Activated CD4-positive, alpha-beta T cell treated with anti-CD3 and anti-CD28 coated beads, Interleukin-2, amount 50 U/mL, for 16 hours (primary cell): ENCODE data around the gene ENPP6.
"Not testable (repeated sequence)": the region's sequence is repeated elsewhere in the genome, so short reads cannot be mapped to it uniquely, and the experiment has no call there.

Experiments used
- DNase-seq: peaks from one replicate; pipeline ENCODE4 v3.0.0-alpha.2; 2020

The ENPP6 gene

GRCh38 chr4:184234155-184234554 lies 16.5 kb upstream of the ENPP6 start:
- peak; percentile 31 for DNase-seq

- DNase-seq: no peak
Measured at GRCh38 chr4:184232975-184233374, 15.3 kb upstream of the ENPP6 start.

DNA sequence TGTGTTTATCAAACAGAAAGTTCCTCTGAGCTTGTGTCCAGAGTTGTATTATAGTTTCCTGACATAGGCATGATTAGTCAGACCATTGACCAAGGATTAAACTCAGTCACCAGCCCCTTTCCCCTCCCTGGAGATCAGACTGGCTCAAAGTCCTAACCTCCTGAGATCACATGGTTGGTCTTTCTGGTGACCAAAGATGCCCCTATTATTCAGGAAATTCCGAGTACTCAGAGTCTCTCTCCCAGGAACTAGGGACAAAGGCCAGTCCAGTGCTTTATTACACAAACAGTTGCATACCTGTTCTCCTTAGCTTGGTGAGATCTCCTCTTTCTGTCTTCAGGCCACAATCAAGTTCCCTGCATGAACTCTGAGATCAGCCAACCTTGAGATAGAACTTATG lies 14.5 kb upstream of the ENPP6 start:
- DNase-seq: no peak

DNA sequence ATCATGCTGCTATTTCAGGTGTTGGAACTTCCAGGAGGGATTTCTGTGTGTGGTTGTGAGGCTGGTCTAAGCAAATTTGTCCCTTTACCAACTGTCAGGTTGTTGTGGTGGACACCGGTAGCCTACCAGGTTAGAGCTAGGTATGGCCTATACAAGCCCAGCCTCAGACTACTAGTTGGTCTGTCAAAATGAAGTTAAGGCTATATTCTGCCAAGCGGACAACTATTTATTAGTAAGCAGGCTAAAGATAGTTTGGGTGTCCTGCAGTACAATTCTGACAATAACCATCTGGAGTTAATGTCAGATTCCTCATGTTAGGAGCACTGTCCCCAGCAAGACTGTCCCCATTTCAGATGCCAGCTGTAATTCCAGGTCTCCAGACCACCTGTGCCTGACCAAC lies 13.9 kb upstream of the ENPP6 start:
- DNase-seq: no peak

DNA sequence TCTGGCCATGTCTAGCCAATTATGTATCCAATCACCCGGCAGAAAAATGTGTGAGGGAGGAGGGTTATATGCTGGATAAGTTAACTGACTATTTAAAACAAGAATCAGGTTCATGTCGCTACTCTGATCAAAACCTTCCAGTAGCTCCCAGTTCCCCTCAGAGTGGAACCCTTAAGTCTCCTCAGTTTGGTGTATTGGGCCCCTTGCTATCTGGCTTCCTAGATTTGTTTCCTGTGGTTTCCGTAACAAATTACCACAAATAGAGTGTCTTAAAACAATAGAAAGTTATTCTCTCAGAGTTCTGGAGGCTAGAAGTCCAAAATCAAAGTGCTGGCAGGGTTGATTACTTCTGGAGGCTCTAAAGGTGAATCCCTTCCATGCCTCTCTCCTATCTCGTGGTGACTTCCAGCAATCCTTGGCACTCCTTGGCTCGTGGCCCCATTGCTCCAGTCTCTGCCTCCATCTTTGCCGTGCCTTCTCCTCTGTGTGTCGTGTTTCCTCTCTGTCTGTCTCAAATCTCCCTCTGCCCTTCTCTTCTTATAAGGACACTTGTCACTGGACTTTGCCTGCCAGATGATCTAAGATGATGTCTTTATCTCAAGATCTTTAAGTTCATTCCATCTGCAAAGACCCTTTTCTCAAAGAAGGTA lies 10.5 kb upstream of the ENPP6 start:
- no peak for DNase-seq

DNA sequence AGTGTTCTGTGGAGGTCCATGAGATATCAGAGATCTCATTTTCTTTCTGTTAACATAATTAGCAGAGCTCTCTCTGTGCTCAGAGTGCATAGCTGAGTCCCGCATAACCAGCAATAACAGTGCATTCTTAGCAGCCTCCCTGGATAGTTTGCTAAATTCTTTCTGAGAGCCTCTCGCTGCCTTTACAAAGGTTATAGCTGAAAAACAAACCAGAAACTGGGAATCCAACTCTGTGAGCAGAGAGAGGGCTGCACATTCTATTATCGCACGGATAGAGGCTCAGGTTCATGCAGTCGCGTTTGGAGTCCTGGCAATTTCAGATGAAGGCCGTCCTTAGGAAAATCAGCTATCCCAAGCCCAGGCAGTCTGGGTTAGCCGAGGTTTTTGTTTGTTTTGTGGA lies 1.2 kb downstream of the ENPP6 start:
- no peak for DNase-seq

GRCh38 chr4:184215709-184216328 lies 1.9 kb downstream of the ENPP6 start:
- no peak for DNase-seq

DNA sequence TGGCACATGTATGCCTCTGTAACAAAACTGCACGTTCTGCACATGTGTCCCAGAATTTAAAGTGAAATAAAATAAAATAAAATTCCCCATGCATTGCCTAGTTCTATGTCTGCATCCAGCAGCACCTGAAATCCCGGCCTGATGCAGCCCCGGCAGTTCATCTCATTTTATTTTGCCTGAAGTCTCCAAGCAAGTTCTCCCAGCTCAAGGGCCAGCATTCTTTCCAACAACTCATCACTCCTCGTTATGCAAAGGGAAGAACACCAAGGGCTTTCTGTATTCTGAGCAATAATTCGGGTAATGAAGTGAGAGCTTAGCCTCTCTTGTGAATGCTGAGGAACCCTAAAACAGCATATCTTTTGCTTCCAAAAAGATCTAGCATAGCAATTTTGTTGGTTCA lies 2.7 kb downstream of the ENPP6 start:
- no peak for DNase-seq

GRCh38 chr4:184207734-184208607 lies 9.7 kb downstream of the ENPP6 start:
- DNase-seq: not testable (repeated sequence)

DNA sequence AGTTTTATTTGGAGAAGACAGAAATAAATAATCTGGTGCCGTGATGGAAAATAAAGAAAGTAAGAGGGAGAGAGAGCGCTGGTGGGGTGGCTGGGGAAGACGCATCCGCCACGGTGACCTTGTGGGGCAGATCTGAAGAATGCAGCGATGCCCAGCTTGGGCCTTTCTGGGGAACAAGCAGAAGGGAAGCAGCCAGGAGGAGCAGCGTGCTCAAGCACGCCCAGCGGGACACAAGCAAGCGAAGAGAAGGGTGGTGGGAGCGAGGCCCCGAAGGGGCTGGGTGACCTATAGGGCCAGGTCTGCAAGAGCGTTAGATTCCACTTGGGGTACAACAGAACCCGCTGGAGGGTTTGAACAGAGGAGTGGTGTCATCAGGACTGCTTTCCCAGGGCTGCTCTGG lies 12.4 kb downstream of the ENPP6 start:
- DNase-seq: no peak

- DNase-seq: no peak
Measured at GRCh38 chr4:184203300-184203699, 14.4 kb downstream of the ENPP6 start.

DNA sequence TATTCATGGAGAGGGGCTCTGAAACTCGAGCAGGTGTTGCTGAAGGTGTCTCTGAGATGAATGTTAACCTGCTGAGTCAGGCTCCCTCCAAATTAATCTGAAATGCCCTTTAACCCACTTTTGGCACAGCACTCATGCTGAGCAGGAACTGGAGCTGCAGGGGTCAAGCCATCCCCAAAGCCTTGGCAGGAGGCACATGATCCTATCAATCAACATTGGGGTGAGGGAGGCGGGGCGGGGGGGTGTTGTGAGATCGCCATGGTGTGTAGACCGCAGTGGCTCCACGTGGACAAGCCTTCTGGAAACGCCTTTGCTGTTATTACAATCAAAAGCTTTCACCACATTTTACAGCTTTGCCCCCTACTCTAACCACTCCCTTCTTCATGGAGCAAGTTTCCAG lies 16.5 kb downstream of the ENPP6 start:
- no peak for DNase-seq

DNA sequence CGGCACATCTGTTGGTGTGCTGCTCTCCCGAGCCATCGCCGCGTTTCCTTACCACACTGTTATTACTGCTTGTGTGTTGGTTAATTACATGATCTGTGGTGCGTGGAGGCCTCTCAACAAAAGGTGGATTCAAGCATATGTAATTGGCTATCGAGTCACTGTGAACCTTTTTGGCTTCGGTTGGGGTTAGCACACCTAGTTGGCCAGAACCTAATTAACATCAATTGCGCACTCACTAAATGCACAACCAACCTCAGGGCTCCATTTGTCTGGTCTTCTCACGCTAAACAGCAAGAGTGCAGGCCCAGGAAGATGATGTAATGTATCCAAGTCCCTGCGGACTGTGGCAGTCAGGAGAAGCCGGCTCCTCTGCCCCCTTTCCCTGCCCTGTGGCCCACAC lies 17.4 kb downstream of the ENPP6 start:
- DNase-seq: no peak

DNA sequence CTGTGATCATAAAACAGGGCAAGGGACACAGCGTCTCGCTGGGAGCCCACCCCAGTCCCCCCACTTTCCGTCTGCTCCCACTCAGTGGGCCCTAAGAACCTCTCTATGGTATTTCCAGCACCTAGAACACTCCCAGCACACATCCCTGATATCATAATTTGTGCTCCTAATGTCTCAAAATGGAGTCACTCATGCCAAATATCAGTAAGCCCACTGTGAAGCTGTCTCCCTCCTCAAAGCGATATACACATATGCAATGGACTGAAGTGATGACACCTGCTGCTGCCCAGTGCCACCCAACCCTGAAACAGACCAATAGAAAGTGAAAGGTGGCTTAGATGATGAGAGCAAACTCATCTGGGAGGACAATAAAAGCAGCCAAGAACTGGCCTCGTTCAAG lies 17.9 kb downstream of the ENPP6 start:
- DNase-seq: no peak

- no peak for DNase-seq
Measured at GRCh38 chr4:184198190-184198589, 19.5 kb downstream of the ENPP6 start.

GRCh38 chr4:184197536-184198082 lies 20.1 kb downstream of the ENPP6 start:
- DNase-seq: no peak

DNA sequence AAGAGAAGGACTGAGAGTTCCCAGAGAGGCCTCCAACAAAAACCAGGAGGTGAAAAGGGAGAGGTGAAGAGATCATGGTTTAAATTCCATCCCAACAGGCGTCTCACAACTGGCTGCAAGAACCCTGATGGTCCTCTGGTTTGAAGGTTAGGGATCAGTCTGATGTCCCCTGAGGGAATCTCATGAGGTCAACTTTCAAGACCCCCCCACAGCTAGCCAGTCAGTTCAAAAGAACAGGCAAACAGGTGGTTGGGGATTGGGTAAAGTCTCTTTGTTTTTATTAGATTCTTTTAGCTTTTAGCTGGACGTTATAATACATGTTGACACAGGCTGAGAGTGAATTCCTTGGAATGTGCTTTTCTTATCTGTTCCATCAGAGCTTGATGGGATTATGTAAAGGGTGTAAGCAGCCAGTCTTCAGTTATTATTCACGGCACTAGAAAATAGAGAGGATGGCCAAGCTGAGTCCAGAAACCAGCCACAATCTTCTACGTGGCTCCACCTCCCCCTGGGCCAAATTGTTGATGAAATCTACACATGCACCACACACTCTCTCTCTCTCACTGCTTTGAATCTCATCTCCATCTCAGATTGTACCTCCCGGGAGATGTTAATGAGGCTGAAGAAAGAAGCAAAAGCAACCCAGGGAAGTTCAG lies 20.8 kb downstream of the ENPP6 start:
- no peak for DNase-seq

DNA sequence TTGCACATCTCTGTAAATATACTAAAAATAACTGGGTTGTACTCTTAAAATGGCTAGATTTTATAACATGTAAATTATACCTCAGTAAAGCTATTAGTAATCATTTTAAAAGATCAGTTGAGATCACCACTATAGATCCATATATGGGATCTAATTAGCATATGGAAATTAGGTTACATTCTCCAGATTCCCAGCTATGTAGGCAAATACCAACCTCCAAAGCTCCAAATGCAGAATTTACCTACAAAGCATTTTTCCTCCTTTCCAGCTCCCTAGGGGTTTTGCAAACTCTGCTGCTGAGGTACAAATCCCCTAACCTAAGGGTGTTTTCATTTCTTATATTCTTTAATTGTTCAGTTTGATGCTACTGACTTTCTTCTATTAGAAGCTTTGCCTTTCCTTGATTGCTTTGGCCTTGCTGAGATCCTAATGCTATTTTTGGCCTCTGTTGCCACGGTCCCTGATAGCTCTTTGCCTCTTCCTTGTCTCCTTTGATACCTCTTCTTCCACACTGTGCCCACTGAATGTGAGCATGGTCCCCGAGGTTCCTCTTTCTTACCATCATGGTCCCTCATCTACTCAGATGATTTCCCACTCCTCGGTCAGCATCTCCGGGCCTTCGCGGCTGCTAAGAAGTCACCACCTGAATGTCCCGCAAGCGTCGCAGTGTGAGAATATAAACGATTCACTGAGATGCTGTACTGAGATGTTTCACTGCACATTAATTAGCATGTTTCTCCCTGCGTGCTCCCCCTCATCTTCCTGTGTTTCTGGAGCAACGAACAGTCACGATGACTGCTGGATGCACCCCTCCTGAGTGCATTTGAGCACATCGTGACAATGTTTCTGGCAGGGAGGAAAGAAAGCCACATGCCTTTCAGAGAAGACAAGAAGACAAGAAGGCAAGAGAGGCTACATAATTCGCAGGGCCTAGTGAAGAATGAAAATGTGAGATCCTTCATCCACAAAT lies 23.8 kb downstream of the ENPP6 start:
- no peak for DNase-seq

- no peak for DNase-seq
Measured at GRCh38 chr4:184192933-184193332, 24.7 kb downstream of the ENPP6 start.

DNA sequence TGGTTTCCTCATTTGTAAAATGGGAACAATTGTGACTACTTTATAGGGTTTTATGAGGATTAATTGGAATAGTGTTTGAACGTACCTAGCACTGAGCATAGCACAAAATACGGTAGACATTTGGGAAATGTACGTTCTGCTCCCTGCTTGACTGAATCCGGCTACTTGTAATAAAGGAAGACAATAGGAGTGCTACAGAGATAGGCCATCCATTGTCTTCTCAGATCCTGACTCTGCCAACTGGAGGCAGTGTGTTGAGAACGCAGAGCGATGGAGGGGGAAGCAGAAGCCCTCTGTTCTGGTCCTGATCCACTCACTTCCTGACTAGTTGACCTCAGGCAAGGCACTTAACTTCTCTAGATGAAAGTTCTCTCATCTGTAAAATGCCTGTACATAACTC lies 26.4 kb downstream of the ENPP6 start:
- no peak for DNase-seq

DNA sequence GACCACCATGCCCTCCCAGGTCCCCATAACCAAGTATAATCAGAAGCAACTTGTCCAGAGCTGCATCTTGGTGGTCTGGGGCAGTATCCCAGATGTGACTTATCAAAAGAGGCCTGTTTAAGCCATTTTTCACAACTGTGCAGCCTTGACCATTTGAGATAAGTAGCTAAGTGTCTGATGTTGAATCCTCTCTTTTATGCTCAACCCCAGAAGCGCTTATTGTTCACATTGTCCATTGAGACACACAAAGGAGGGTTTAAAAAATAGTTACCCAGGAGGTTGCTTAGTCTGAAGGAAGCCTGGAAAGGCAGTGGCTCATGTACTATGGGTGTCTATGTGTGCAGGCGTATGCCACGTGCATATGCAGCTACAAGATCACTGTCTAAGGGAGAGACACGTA lies 27.0 kb downstream of the ENPP6 start:
- no peak for DNase-seq

GRCh38 chr4:184189966-184190365 lies 27.7 kb downstream of the ENPP6 start:
- DNase-seq: no peak
